ENCODE measurements around the gene DZIP1.

- TF ChIP-seq ARNTL (CRISPR knock-in tag; IDR thresholded peaks at IDR 0.05; ENCODE audit: borderline replicate concordance, low read depth) (no peak), TOX (CRISPR knock-in tag; IDR thresholded peaks at IDR 0.05; ENCODE audit: borderline replicate concordance) (no peak), ZNF70 (CRISPR knock-in tag; IDR thresholded peaks at IDR 0.05) (no peak), TSHZ2 (CRISPR knock-in tag; IDR thresholded peaks at IDR 0.05) (no peak), CSDC2 (CRISPR knock-in tag; IDR thresholded peaks at IDR 0.05) (no peak), ZNF8 (CRISPR knock-in tag; IDR thresholded peaks at IDR 0.05) (no peak)
These were observed 80.4 kb downstream of the DZIP1 start for GRCh38 chr13:95564091-95564490.
